GM18951 (cell line): ENCODE data around the gene OTUB2.

Experiments
- POLR2A ChIP-seq: IDR thresholded peaks from 4 replicates; pipeline ENCODE4 v1.6.1; 2011; ENCODE audit warnings: mild to moderate bottlenecking; ENCODE audit not compliant: insufficient read length, insufficient read depth; ENCODE audit errors: extremely low read depth
- in situ Hi-C: fragments of 300-500 bp; cut with MboI; formaldehyde crosslinking; loops from one replicate; pipeline ENCODE4 v1.12.0; 2022; ENCODE audit warnings: low sequenced_read_pairs, mixed read lengths, inconsistent platforms; ENCODE audit not compliant: unreplicated experiment

The OTUB2 gene

DNA sequence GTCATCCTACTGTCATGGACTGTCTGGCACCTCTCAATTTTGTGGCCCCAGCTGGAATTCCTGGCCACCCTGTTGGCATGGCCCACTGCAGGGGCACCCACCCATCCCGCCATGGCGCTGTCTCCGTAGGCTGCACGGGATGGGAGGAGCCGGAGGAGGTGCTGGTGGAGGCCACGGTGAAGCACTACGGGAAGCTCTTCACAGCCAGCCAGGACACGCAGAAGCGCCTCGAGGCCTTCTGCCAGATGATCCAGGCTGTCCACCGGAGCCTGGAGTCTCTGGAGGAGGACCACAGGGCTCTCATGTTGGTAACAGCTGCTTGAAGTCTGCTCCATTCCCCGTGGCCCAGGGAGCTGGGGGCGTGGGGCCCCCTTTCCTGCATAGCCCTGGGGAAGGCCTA lies 25.1 kb upstream of the OTUB2 start:
- in situ Hi-C loops, result loop anchor here (25.0 kb wide), 1 partner anchor 339 kb away; no protein-coding TSS in a partner anchor
- no peak for TF ChIP-seq POLR2A

DNA sequence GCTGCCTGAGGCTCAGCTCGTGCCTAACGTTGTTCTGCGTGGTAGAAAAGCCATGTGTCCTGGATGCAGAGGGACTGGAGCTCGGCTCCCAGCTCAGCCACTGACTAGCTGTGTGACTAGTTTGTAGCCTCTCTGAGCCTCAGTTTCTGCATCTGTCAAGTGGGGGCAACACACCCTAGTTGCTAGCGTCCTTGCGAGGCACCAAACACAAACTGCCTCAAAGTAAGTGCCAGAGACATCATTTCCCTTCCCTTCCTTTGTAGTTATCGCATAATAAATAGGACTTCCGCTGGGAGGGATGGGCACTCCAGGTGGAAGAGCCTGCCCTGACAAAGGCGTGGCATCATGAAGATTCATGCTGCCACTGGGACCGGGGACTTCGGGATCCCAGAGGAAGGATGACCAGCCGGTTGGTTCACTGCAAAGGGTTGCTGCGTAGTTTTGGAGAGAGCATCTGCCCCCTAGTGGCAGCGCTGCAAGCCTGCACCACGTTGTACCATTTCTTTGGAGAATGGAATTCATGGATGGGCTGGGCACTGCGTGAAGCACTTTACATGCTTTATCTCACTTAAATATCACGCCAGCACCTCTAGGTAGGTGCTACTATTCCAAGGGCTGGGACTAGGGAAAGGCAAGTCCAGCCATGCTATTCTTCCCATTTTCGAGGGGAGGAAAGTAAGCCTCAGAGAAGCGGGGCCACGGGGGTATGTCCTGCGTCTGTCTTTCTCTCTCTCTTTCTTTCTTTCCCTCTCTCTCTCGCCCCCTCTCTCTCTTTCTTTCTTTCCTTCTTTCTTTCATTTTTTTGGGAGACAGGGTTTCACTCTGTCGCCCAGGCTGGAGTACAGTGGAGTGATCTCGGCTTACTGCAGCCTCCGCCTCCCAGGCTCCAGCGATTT lies 24.4 kb upstream of the OTUB2 start:
- no peak for TF ChIP-seq POLR2A
- in situ Hi-C loops, result loop anchor here (25.0 kb wide), 1 partner anchor 339 kb away; no protein-coding TSS in a partner anchor

DNA sequence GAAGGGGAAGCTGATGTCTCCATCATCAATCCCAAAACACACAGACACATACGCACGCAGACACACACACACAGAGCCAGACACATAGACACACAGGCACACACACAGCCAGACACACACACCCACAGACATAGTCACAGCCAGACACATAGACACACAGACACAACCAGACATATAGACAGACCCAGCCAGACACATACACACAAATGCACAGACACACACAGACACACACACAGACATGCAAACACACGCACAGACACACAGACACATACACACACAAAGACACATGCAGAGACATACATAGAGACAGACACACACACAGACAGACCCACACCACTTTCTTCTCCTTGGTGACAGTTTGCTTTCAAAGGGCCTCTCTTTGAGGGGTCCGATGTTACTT lies 22.7 kb upstream of the OTUB2 start:
- TF ChIP-seq POLR2A, result no peak
- in situ Hi-C loops, result loop anchor here (25.0 kb wide), 1 partner anchor 341 kb away; no protein-coding TSS in a partner anchor

DNA sequence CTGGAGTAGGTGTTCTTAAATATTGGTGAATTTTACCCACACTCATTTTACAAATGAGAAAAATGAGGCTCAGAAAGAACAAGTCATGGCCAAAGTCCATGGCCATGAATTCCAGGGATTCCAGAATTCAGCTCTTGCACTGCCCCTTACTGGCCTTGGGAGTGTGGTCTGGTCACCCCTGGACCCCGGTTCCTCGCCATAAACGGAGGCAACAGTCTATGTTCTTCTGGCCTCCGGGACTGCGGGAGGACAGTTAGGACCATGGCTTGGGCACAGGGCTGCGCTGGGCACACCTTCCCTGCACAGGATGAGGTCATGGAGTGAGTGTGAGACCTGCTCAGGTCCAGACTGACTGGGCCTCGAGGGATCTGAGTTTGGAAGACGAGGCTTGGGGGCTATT lies 22.1 kb upstream of the OTUB2 start:
- no peak for TF ChIP-seq POLR2A
- in situ Hi-C loops, result loop anchor here (25.0 kb wide), 1 partner anchor 342 kb away; no protein-coding TSS in a partner anchor

DNA sequence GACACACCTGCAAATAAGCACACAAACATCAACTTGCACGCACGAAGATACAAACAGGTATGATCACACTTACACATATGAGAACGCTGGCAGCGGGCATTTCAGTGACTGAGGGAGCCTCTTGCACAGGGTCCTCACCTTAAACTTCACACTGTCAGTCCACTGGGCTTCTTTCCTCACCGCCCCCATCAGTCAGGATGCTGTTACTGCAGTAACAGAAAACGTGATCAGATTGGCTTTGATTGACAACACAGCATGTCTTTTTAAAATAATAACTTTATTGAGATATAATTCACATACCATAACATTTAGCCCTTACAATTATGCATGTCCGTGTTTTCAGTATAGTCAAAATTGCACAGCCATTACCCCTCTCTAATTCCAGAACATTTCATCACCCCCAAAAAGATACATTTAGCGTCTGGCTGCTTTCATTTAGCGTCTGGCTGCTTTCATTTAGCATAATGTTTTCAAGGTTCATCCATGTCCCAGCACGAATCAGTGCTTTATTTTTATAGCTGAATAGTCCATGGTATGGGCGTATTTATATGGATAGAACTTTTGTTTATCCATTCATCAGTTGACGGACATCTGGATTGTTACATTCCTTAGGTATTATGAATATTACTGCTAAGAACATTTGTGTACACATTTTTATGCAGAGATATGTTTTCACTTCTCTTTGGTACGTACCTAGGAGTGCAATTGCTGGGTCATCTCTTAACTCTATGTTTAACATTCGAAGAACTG lies 20.6 kb upstream of the OTUB2 start:
- no peak for TF ChIP-seq POLR2A
- in situ Hi-C loops, result loop anchor here (25.0 kb wide), 1 partner anchor 343 kb away; no protein-coding TSS in a partner anchor

DNA sequence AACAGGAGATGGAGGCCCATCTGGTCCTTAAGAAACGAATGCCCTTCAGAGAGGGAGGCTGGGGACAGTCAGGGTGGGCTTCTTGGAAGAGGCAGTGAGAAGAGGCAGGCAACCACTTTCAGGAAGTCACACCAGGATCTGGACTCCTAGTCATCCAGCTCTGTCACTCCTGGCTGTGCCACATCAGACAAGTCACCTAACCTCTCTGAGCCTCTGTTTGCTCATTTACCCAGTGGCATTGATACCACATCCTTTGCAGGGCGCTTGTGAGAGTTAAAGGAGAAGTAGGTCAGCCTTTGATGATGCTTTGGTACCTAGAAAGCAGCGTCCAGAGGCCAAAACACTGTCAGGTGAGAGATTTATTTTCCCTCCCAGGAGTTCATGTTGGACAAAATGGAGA lies 17.9 kb upstream of the OTUB2 start:
- TF ChIP-seq POLR2A, result no peak
- in situ Hi-C loops, result loop anchor here (25.0 kb wide), 1 partner anchor 346 kb away; no protein-coding TSS in a partner anchor

DNA sequence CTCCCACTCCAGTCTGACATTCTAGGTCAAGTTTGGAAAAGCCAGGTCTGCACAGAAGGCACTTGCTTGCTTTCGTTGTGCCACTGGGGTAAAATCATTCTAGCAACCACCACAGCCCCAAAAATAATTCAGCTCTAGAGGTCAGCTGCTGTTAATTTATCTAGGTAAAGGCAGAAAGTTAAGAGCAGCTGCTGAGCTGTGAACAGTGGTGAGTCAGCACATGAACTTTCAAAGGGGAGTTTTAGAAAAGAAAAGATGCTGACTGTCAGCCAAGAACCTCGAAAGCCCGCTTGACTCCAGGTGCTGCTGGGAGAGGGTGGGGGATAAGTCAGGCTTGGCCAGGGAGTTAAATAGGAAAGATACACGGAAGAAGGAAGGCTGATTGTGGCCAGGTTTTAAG lies 16.4 kb upstream of the OTUB2 start:
- in situ Hi-C loops, result loop anchor here (25.0 kb wide), 1 partner anchor 347 kb away; no protein-coding TSS in a partner anchor

DNA sequence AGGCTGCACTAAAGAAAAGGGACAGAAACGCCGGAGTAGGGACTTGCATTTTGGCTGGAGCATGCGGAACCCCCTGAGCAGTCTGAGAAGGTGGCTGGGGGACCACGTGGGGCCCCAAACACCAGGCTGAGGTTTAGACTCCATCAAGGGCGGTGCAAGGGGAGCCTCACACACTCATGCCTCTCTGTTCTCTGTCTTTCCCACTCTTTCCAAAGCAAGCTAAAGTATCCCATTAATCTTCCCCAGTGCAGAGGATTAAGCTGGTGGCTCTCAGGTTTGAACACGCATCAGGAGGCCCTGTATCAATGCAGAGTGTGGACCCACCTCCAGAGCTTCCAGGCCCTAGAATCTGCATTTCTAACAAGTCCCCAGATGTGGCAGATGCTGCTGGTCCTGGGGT lies 15.5 kb upstream of the OTUB2 start:
- no peak for TF ChIP-seq POLR2A
- in situ Hi-C loops, result loop anchor here (25.0 kb wide), 1 partner anchor 348 kb away; no protein-coding TSS in a partner anchor

More for the DNA sequence above, 16.4 kb upstream of the OTUB2 start:
- TF ChIP-seq POLR2A, result no peak

DNA sequence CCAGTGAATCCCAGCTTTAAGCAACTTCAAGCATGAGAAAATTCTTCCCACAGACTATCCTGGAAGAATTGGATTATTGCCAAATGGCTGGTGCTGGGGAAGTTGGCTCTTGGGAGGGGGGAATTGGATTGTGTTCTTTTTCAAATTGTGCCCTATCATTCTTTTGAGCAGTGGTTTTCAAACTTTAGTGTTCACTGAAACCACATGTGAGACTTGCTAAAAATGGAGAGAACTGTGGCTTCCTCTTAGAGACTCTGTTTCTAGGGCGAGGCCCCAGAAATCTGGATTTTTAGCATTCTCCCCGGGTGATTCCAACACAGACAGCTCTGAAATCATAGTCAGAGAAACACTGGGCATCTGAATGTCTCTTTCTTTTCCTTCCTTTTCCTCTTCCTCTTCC lies 14.3 kb upstream of the OTUB2 start:
- in situ Hi-C loops, result loop anchor here (25.0 kb wide), 1 partner anchor 349 kb away; no protein-coding TSS in a partner anchor
- no peak for TF ChIP-seq POLR2A

DNA sequence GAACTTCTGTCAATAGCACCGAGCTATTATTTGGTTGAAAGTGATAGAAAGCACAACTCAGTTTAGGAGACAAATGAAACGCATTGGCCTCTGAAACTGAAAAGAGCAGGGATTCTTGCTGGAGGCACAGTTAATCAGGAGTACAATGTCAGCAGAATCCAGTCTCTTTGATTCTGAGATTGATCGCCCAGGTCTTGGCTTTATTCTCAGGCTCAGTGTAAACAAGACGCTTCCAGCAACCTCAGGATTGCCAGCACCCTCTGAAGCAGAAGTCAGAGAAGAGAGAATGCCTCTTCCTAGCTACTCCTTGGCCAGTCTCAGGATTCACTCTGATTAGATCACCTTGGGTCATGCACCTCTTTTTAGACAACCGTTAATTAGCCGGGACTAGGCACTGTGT lies 11.8 kb upstream of the OTUB2 start:
- no peak for TF ChIP-seq POLR2A
- in situ Hi-C loops, result loop anchor here (25.0 kb wide), 1 partner anchor 352 kb away; no protein-coding TSS in a partner anchor

DNA sequence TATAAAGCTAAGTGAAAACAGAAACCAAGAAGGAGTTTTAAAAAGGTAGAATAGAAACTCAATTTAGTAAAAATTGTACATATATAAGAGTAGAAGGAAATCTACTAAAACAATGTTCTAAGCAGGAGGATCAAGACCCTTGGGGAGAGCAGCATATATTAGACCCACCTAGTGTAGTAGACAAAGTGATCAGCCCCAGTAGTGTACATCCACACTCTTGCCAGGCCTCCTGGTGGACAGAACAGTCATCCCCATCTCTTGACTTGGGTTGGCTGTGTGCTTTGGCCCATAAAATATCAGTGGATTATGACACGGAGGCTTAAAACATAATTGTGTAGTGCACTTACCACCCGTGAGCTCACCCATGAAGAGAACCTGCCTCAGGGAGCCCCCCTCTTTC lies 10.9 kb upstream of the OTUB2 start:
- in situ Hi-C loops, result loop anchor here (25.0 kb wide), 1 partner anchor 353 kb away; no protein-coding TSS in a partner anchor
- TF ChIP-seq POLR2A, result no peak

DNA sequence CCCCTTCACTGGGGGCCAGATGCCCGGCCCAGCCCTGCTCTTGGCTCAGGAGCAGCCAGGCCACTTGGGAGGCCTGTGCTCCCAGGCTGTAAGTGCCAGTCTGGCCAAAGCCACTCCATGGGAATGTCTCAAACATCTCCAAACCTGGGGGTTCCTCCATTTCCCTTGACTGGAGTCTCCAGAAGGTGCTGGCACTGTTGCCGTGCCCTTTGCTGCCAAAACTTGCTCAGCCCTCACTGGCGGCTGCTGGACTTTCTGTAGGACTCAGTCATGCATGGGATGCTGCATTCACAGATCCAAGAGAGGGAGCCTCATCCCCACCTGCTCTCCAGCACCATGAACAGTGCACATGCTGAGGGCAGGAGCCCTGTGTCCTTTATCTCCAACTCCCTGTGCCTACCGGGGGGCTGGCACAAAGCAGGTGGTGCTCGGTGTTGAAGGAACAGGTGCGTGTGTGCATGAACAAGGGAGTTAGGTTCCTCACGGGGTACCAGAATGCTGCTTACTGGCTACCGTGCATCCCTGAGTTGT lies 9.6 kb upstream of the OTUB2 start:
- TF ChIP-seq POLR2A, result no peak
- in situ Hi-C loops, result loop anchor here (25.0 kb wide), 1 partner anchor 354 kb away; no protein-coding TSS in a partner anchor

DNA sequence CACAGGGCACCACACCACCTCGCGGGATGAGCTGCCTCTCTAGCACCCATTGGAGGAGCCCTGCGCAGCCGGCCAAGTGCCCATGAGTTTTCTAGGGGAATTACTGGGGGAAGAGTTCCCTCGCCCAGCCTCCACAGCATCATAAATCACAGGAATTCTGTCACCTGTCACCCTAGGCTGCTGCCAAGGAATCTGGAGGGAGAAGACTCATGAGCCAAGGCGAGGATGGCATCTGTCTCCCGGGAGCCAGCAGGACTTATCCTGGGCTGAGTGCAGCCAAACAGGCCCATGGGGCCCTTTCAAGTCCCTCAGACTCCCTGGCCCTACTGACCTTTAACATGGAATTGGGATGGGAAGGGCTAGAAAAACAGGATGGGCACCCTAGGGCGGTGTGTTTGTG lies 7.8 kb upstream of the OTUB2 start:
- in situ Hi-C loops, result loop anchor here (25.0 kb wide), 1 partner anchor 356 kb away; no protein-coding TSS in a partner anchor
- TF ChIP-seq POLR2A, result no peak
